GM12878 (cell line): ENCODE measurements around the gene SRCAP. TPM values are rescaled to one million over a fixed set of nuclear protein-coding genes. Genes with fewer than 3 reads are reported as not detected.

ENCODE experiments used
- ATAC-seq: fragments of 200-7000 bp; cut with Tn5 transposase; 3 replicates; pipeline ENCODE4 v1.9.1; 2020; ENCODE audit warnings: mild to moderate bottlenecking, moderate library complexity
- BruUV-seq: library from RNA; stranded (reverse); fragments of 400-500 nt; replicated peaks from 2 replicates; lab custom pipeline; 2021; lab: Mats Ljungman, UMichigan
- CTCF ChIA-PET: fragments of 300-600 bp; sonication (Branson Sonifier 250); formaldehyde crosslinking; extraction: SDS; loops from one replicate; lab custom pipeline; 2021; ENCODE audit warnings: inconsistent platforms; lab: Yijun Ruan, JAX
- POLR2A ChIA-PET: fragments of 350-600 bp; formaldehyde crosslinking; extraction: SDS; loops from one replicate; lab custom pipeline; 2021; ENCODE audit warnings: inconsistent platforms; lab: Charles Lee
- RAD21 ChIA-PET: fragments of 300-600 bp; sonication (Branson Sonifier 250); formaldehyde crosslinking; loops from one replicate; lab custom pipeline; 2023; ENCODE audit warnings: antibody characterized with exemption; ENCODE audit not compliant: unreplicated experiment; lab: Charles Lee
- SMC1A ChIA-PET: fragments of 300-600 bp; sonication (Branson Sonifier 250); formaldehyde crosslinking; loops from one replicate; lab custom pipeline; 2023; ENCODE audit not compliant: unreplicated experiment, uncharacterized antibody; lab: Charles Lee
- DNase-seq: peaks from one replicate; pipeline ENCODE4 v3.0.0-alpha.2; 2011; ENCODE audit warnings: low read depth, low spot score
- FAIRE-seq: peaks from 3 replicates; lab custom pipeline; 2011; peaks lifted over from hg19 to GRCh38; lab: Jason Lieb, UNC
- H2AFZ ChIP-seq: 2 replicates; pipeline ENCODE4 v1.6.0; 2011; ENCODE audit warnings: low read depth, low read length, control low read depth; ENCODE audit not compliant: control insufficient read depth
- H3K27ac ChIP-seq: 2 replicates; pipeline ENCODE4 v1.5.1; 2011; ENCODE audit warnings: control low read depth; ENCODE audit not compliant: control insufficient read depth, insufficient read depth
- H3K27me3 ChIP-seq, 2 experiments: replicated peaks in 1 of 2; 2 replicates each; pipeline versions ENCODE4 v1.6.0 to v1.6.1; 2011; ENCODE audit warnings: low read length in 1 of 2; ENCODE audit not compliant: control insufficient read depth in 2 of 2, insufficient read depth in 2 of 2
- H3K36me3 ChIP-seq, 2 experiments: 2 replicates each; pipeline ENCODE4 v1.5.1; 2011; ENCODE audit warnings: low read length in 1 of 2; ENCODE audit not compliant: control insufficient read depth in 2 of 2, insufficient read depth in 2 of 2
- H3K4me1 ChIP-seq: 2 replicates; pipeline ENCODE4 v1.6.1; 2011; ENCODE audit warnings: mild to moderate bottlenecking, low read length, moderate library complexity, mixed read lengths; ENCODE audit not compliant: control insufficient read depth, insufficient read depth
- H3K4me2 ChIP-seq: 2 replicates; pipeline ENCODE4 v1.6.0; 2011; ENCODE audit warnings: control low read depth; ENCODE audit not compliant: control insufficient read depth, insufficient read depth
- H3K4me3 ChIP-seq: fragments of 200-600 bp; sonication (generic); 2 replicates; pipeline ENCODE4 v1.5.1; 2016
- H3K79me2 ChIP-seq: 2 replicates; pipeline ENCODE4 v1.6.0; 2011; ENCODE audit warnings: low read length; ENCODE audit not compliant: control insufficient read depth, insufficient read depth
- H3K9ac ChIP-seq: 2 replicates; pipeline ENCODE4 v1.8.0; 2011; ENCODE audit warnings: low read length, control low read depth, mixed read lengths; ENCODE audit not compliant: control insufficient read depth, insufficient read depth
- H3K9me3 ChIP-seq: replicated peaks from 3 replicates; pipeline ENCODE4 v1.5.1; 2011; ENCODE audit warnings: mild to moderate bottlenecking, low read length; ENCODE audit not compliant: control insufficient read depth, insufficient read depth
- H4K20me1 ChIP-seq: 2 replicates; pipeline ENCODE4 v1.6.0; 2011; ENCODE audit not compliant: control insufficient read depth, insufficient read depth
- BCL11A ChIP-seq: IDR thresholded peaks from 2 replicates; pipeline ENCODE4 v1.6.1; 2011; ENCODE audit warnings: low read depth, low read length
- BHLHE40 ChIP-seq, 2 experiments: fragments of 450-650 bp in 1 of 2; IDR thresholded peaks; 2 replicates each; pipeline ENCODE4 v1.6.1; 2011 to 2017; ENCODE audit warnings: low read depth in 2 of 2, borderline replicate concordance in 1 of 2, improper control_type of control experiment in 1 of 2, low read length in 1 of 2, mild to moderate bottlenecking in 1 of 2
- HDAC6 ChIP-seq: fragments of 200-600 bp; sonication (generic); IDR thresholded peaks from one replicate; pipeline ENCODE4 v1.8.0; 2017; ENCODE audit warnings: antibody characterized with exemption; ENCODE audit not compliant: unreplicated experiment
- JUND ChIP-seq: IDR thresholded peaks from 2 replicates; pipeline ENCODE4 v1.6.1; 2012; ENCODE audit warnings: low read depth, mild to moderate bottlenecking, low read length, improper control_type of control experiment, moderate library complexity
- KDM1A ChIP-seq: fragments of 200-600 bp; sonication (generic); IDR thresholded peaks from 2 replicates; pipeline ENCODE4 v1.6.1; 2016; ENCODE audit warnings: borderline replicate concordance
- MTA3 ChIP-seq: IDR thresholded peaks from 2 replicates; pipeline ENCODE4 v1.6.1; 2012; ENCODE audit warnings: low read length, inconsistent platforms, borderline replicate concordance
- NBN ChIP-seq: fragments of 450-650 bp; IDR thresholded peaks from 2 replicates; pipeline ENCODE4 v1.6.1; 2016
- NFYA ChIP-seq: IDR thresholded peaks from 2 replicates; pipeline ENCODE4 v1.6.1; 2011; ENCODE audit warnings: low read depth, mild to moderate bottlenecking, low read length, improper control_type of control experiment, borderline replicate concordance
- NR2C1 ChIP-seq: fragments of 450-650 bp; IDR thresholded peaks from 2 replicates; pipeline ENCODE4 v1.6.1; 2017; ENCODE audit warnings: antibody characterized with exemption, mild to moderate bottlenecking, moderate library complexity
- SIX5 ChIP-seq: IDR thresholded peaks from 2 replicates; pipeline ENCODE4 v1.6.1; 2011; ENCODE audit warnings: mild to moderate bottlenecking, low read depth, low read length, moderate library complexity; ENCODE audit not compliant: severe bottlenecking
- SKIL ChIP-seq: fragments of 450-650 bp; IDR thresholded peaks from 2 replicates; pipeline ENCODE4 v1.6.1; 2017; ENCODE audit warnings: mild to moderate bottlenecking, low read depth, inconsistent platforms; ENCODE audit not compliant: poor library complexity, severe bottlenecking
- SP1 ChIP-seq: IDR thresholded peaks from one replicate; pipeline ENCODE4 v1.6.1; 2011; ENCODE audit warnings: low read depth, low read length
- STAT1 ChIP-seq: fragments of 450-650 bp; conservative IDR thresholded peaks from 2 replicates; pipeline ENCODE4 v1.6.1; 2014; ENCODE audit warnings: antibody characterized with exemption, mild to moderate bottlenecking
- ZBTB40 ChIP-seq: fragments of 450-650 bp; IDR thresholded peaks from 2 replicates; pipeline ENCODE4 v1.6.1; 2016; ENCODE audit warnings: mild to moderate bottlenecking, moderate library complexity, borderline replicate concordance
- ZNF384 ChIP-seq: IDR thresholded peaks from 2 replicates; pipeline ENCODE4 v1.6.1; 2012; ENCODE audit warnings: low read depth, mild to moderate bottlenecking, low read length, improper control_type of control experiment, borderline replicate concordance
- WGBS: methylation state at CpG from one replicate; pipeline ENCODE4 v1.1.6; 2016; ENCODE audit warnings: low lambda C conversion rate; ENCODE audit not compliant: insufficient replicate concordance, insufficient coverage; ENCODE audit errors: missing lambda C conversion rate; 5-methylcytosine and 5-hydroxymethylcytosine counted together
- in situ Hi-C: fragments of 300-500 bp; cut with MboI; formaldehyde crosslinking; loops from 9 replicates; pipeline ENCODE4 v1.14.3; 2018; ENCODE audit warnings: mixed read lengths
- intact Hi-C: fragments of 100-400 bp; cut with micrococcal nuclease; formaldehyde crosslinking; loops from one replicate; pipeline ENCODE4 v1.14.2; 2022; ENCODE audit not compliant: unreplicated experiment
- polyA plus RNA-seq, 11 experiments: library from polyadenylated mRNA; depleted of rRNA in 4 of 11; unstranded in 6 of 11; stranded (reverse) in 5 of 11; fragments of >200 nt; fragmentation: Nextera tagmentation in 4 of 11; fragmentation: Illumina TruSeq in 1 of 11; extraction: Ambion mirVana in 4 of 11; extraction: Trizol in 1 of 11; gene quantifications; 1 replicate in 1 of 11; 2 replicates in 10 of 11; pipeline versions ENCODE4 v1.2.1 to v1.2.3, GENCODE V29; 2011 to 2016; ENCODE audit warnings: inconsistent platforms in 2 of 11, missing spikeins in 2 of 11, low read depth in 1 of 11
- total RNA-seq, 4 experiments: library from RNA; depleted of rRNA in 3 of 4; stranded (reverse); fragments of >200 nt in 3 of 4; fragmentation: Illumina TruSeq in 1 of 4; extraction: Trizol in 1 of 4; gene quantifications; 2 replicates each; pipeline versions ENCODE4 v1.2.1 to v1.2.3, GENCODE V29; 2013 to 2021

The SRCAP gene
- total and polyA plus RNA-seq, 10 of the 15 experiments (the other 5 are each of a cell fraction or from before 2014, with no cell fraction given), result 0.24 to 58.4 (median 11.6) TPM

DNA sequence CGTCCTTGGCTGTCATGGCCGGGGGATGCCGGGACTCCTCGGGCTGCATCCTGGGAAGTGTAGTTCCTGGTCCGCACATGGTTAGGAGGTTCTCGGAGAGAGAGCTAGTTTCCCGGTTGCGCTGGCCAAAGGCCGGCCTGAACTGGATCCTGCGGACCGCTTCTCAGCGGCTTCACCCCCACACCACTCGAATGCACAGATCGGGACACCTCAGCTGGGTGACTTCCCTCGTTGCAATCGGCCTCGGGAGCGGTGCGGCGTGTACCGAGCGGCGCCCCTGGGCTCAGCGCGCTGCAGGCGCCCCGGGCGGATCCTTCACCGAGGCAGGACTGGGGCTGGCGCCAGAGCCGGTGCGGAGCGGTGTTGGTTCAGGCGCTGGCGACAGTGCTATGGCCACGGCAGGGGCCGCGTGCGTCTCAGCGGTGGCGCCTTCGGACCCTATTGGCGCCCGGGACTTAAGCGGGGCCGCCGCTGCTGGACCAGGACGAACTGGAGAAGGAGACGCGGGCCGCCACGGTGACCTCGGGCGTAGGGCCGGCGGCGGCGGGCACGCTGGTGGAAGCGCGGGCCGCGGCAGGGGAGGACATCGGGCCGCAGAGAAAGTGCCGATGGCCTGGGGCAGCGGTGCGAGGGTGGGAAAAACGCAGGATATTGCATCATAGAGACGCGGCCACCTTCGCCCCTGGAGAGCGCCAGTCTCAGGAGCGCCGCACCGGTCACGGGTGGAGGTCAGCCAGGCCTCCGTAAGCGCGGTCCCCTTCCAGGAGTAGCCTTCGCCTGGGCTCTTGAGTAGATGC is 76.6 kb downstream of the SRCAP start (continued):
- TF ChIP-seq ZBTB40, result no peak
- TF ChIP-seq KDM1A, result no peak
- peak; percentile 44; the same call in 1 of the 2 replicates for TF ChIP-seq MTA3
- TF ChIP-seq ZNF384, result no peak
- peak in 1 of 2 experiments; percentile 52; a peak in 2 of 4 replicates for TF ChIP-seq BHLHE40 (IDR thresholded peaks at IDR 0.05; ENCODE audit: borderline replicate concordance in 1 of 2, low read depth in 2 of 2, low read length in 1 of 2)

DNA sequence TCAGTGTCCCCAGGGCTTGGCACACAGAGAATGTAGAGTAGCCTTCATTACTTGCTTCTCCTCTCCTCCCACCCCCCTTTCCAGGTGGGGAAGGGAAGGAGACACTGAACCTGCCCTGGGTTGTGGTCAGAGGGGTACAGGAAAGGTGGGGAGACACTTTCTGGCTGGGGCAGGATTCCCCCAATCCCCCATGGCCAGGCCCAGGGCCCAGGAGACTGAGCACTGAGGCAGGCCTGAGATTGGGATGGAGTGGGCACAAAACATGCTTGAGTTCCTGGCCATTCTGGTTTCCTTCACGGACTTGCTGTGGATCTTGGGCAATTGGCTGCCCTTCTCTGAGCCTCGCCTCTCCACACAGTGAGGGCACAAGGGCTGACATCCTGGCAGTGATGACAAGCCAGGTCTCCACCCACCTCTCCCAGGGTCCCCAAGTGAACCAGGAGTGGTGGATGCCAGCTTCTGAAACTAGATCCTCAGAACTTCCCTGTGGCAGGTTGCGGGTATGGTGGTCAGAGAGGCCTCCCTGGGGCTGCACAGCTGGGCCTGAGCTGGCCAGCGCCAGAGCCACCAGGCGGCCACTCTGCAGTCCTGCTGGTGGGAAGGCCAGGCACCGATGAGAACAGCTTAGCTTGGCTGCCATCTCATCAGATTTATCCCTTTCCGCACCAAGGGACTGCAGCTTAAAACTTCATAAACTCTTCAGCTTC is 78.8 kb downstream of the SRCAP start:
- no peaks in the 10 kb centered on the region for H3K4me1 ChIP-seq
- no peak overlapping the region for H3K4me3 ChIP-seq
- no peak for ATAC-seq
- POLR2A ChIA-PET, result no interaction called here
- H3K27me3 ChIP-seq, result no peaks in the 10 kb centered on the region
- no peak overlapping the region for H3K4me2 ChIP-seq
- 85% methylated on average over 7 of the region's 7 CpGs for WGBS
- CTCF ChIA-PET, result interaction anchor here (0.9 to 1.1 kb wide), 3 partner anchors 36 to 176 kb away, joined by 3 to 4 read pairs (median 3); no protein-coding TSS in a partner anchor
- SMC1A ChIA-PET, result interaction anchor here (0.9 kb wide), 1 partner anchor 94 kb away, joined by 3 read pairs; no protein-coding TSS in a partner anchor
- RAD21 ChIA-PET, result no interaction called here
- peaks cover 0 to 1% of the 10 kb centered on the region in 2 experiments; a peak in 2 of 4 replicates for H3K36me3 ChIP-seq
- DNase-seq, result no peak
- no peak overlapping the region for H2AFZ ChIP-seq
- in situ Hi-C loops, result no loop called here
- H3K9ac ChIP-seq, result no peak overlapping the region
- FAIRE-seq, result no peak
- intact Hi-C loops, result no loop called here
- no peak overlapping the region for H3K27ac ChIP-seq
- H3K9me3 ChIP-seq, result no peaks in the 10 kb centered on the region
- peaks cover 2% of the 10 kb centered on the region; the same call in 1 of the 2 replicates for H3K79me2 ChIP-seq
- no TSS peak for BruUV-seq
- no peaks in the 10 kb centered on the region for H4K20me1 ChIP-seq
- TF ChIP-seq NR2C1 (no peak), HDAC6 (no peak), NFYA (no peak), SP1 (no peak), NBN (no peak), STAT1 (no peak), JUND (no peak), BCL11A (no peak), SIX5 (no peak), SKIL (no peak)
